ENCODE measurements around the gene C10orf71. TPM values are rescaled to one million over a fixed set of nuclear protein-coding genes. Genes with fewer than 3 reads are reported as not detected.

Gene C10orf71
- total RNA-seq, 1 experiment from 2014 or later, result not detected

DNA sequence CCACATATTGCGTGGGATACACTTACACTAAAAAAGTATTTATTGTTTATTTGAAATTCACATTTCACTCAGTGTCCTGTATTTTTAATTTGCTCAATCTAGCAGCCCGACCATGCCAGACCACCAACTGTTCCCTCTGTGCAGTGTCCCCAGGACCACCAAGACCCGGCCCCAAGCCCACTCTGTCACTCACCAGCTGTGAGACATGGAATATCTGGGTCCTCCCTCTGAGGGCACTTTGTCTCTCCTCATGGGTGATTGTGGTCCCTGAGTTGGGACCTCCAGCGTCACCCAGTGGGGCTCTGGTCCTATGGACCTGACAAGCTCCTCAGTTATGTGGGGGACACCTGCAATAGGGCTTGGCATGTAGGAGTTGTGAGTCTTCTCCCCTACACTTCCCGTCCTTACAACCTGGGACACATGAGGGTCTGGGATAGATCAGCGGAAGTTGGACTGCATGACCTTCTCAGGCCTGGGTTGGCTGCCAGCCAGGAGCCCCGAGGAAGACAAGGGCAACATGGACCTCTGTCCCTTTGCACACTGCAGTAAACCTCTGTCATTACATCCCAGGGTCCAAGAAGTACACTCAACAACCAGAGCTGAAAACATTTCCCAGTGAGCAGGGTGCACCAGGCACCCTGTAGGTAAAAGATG is 12.1 kb downstream of the C10orf71 start:
- BruUV-seq (replicated peaks), result no TSS peak
- no peaks in the 10 kb centered on the region for H3K9me3 Mint-ChIP-seq (ENCODE audit: low read depth, unreplicated experiment)
- H3K36me3 Mint-ChIP-seq (ENCODE audit: insufficient read depth, unreplicated experiment), result no peaks in the 10 kb centered on the region
- H3K4me3 Mint-ChIP-seq (ENCODE audit: low read depth, unreplicated experiment), result no peak overlapping the region
- CTCF ChIA-PET, result no interaction called here
- peaks cover 73% of the 10 kb centered on the region for H3K27me3 Mint-ChIP-seq (ENCODE audit: unreplicated experiment)
- no peak overlapping the region for H3K27ac Mint-ChIP-seq (ENCODE audit: unreplicated experiment)
- no peaks in the 10 kb centered on the region for H3K4me1 Mint-ChIP-seq (ENCODE audit: low read depth, unreplicated experiment)
- TF ChIP-seq, protein P1, sequence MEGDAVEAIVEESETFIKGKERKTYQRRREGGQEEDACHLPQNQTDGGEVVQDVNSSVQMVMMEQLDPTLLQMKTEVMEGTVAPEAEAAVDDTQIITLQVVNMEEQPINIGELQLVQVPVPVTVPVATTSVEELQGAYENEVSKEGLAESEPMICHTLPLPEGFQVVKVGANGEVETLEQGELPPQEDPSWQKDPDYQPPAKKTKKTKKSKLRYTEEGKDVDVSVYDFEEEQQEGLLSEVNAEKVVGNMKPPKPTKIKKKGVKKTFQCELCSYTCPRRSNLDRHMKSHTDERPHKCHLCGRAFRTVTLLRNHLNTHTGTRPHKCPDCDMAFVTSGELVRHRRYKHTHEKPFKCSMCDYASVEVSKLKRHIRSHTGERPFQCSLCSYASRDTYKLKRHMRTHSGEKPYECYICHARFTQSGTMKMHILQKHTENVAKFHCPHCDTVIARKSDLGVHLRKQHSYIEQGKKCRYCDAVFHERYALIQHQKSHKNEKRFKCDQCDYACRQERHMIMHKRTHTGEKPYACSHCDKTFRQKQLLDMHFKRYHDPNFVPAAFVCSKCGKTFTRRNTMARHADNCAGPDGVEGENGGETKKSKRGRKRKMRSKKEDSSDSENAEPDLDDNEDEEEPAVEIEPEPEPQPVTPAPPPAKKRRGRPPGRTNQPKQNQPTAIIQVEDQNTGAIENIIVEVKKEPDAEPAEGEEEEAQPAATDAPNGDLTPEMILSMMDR (IDR thresholded peaks at IDR 0.05; ENCODE audit: unreplicated experiment), result no peak
- DNase-seq, result no peak
- intact Hi-C loops (cut with micrococcal nuclease; ENCODE audit: unreplicated experiment), result no loop called here

GRCh38 chr10:49311555-49312236 is 12.7 kb downstream of the C10orf71 start:
- TF ChIP-seq, protein P1 (IDR thresholded peaks at IDR 0.05; ENCODE audit: unreplicated experiment), result no peak
- intact Hi-C loops (cut with micrococcal nuclease; ENCODE audit: unreplicated experiment), result no loop called here
- DNase-seq, result no peak

GRCh38 chr10:49312246-49312869 is 13.4 kb downstream of the C10orf71 start:
- no peak overlapping the region for H3K4me3 Mint-ChIP-seq (ENCODE audit: low read depth, unreplicated experiment)
- CTCF ChIA-PET, result no interaction called here
- TF ChIP-seq, protein P1 (IDR thresholded peaks at IDR 0.05; ENCODE audit: unreplicated experiment), result no peak
- H3K9me3 Mint-ChIP-seq (ENCODE audit: low read depth, unreplicated experiment), result no peaks in the 10 kb centered on the region
- peaks cover 66% of the 10 kb centered on the region for H3K27me3 Mint-ChIP-seq (ENCODE audit: unreplicated experiment)
- intact Hi-C loops (cut with micrococcal nuclease; ENCODE audit: unreplicated experiment), result no loop called here
- H3K4me1 Mint-ChIP-seq (ENCODE audit: low read depth, unreplicated experiment), result no peaks in the 10 kb centered on the region
- no TSS peak for BruUV-seq (replicated peaks)
- no peak for DNase-seq
- H3K27ac Mint-ChIP-seq (ENCODE audit: unreplicated experiment), result no peak overlapping the region
- no peaks in the 10 kb centered on the region for H3K36me3 Mint-ChIP-seq (ENCODE audit: insufficient read depth, unreplicated experiment)

More at GRCh38 chr10:49311555-49312236, 12.7 kb downstream of the C10orf71 start:
- H3K36me3 Mint-ChIP-seq (ENCODE audit: insufficient read depth, unreplicated experiment), result no peaks in the 10 kb centered on the region
- BruUV-seq (replicated peaks), result no TSS peak
- no peaks in the 10 kb centered on the region for H3K4me1 Mint-ChIP-seq (ENCODE audit: low read depth, unreplicated experiment)
- H3K27ac Mint-ChIP-seq (ENCODE audit: unreplicated experiment), result no peak overlapping the region
- H3K27me3 Mint-ChIP-seq (ENCODE audit: unreplicated experiment), result peaks cover 66% of the 10 kb centered on the region
- no peaks in the 10 kb centered on the region for H3K9me3 Mint-ChIP-seq (ENCODE audit: low read depth, unreplicated experiment)
- CTCF ChIA-PET, result no interaction called here
- no peak overlapping the region for H3K4me3 Mint-ChIP-seq (ENCODE audit: low read depth, unreplicated experiment)

DNA sequence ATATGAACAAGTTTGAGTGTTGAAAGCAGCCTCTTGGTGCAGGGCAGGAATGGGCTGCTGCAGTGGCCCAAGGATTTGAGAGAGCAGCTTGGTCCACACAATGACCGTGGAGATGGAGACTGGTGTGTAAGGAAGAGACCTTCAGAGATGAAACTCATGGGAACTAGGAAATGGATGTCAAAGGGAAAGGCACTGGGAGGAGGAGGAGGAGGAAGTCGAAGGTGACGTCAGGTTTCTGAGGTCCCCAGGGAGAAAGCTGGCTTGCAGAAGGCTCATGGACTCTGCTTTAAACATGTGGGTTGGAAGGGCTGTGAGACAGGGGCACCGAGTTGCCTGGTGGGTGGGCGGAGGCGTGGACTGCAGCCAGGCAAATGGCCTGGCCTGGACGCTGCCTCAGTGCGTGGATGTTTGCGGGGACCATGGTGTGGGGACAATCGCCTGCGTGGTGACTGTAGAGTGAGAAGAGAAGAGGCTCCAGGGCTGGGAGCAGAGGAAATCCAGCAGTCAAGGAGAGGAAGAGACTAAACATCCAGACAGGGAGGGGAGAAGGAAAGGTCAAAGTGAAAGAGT is 14.6 kb downstream of the C10orf71 start:
- Mint-ChIP-seq H3K4me3 (ENCODE audit: low read depth, unreplicated experiment) (no peak overlapping the region), H3K9me3 (ENCODE audit: low read depth, unreplicated experiment) (no peaks in the 10 kb centered on the region), H3K4me1 (ENCODE audit: low read depth, unreplicated experiment) (no peaks in the 10 kb centered on the region), H3K36me3 (ENCODE audit: insufficient read depth, unreplicated experiment) (no peaks in the 10 kb centered on the region), H3K27ac (ENCODE audit: unreplicated experiment) (no peak overlapping the region), H3K27me3 (ENCODE audit: unreplicated experiment) (peaks cover 54% of the 10 kb centered on the region)
- no TSS peak for BruUV-seq (replicated peaks)
- intact Hi-C loops (cut with micrococcal nuclease; ENCODE audit: unreplicated experiment), result no loop called here
- TF ChIP-seq, protein P1 (IDR thresholded peaks at IDR 0.05; ENCODE audit: unreplicated experiment), result no peak
- CTCF ChIA-PET, result no interaction called here
- no peak for DNase-seq
